Measurements from ENCODE around the gene TNFRSF25. TPM values are rescaled to one million over a fixed set of nuclear protein-coding genes. Genes with fewer than 3 reads are reported as not detected.

TNFRSF25 gene
- total RNA-seq, 1 donor from 2014 or later = 10.0 TPM

DNA sequence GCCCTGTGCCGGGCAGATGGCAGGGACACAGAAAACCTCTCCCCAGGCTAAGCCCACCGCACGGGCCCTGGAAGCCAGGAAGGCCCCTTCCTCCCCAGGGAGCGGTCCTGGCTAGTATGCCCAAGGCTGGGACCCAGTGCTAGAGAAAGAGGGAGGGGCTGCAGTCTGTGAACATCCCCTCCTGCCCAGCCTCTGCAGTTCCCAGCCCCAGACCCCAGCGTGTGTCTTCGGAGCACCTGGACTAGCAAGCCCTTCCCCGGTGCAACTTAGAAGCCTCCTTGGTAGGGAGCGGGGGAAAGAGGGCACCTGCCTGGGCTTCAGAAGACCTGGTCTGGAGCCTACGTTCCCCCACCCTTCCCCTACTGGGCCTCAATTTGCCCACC is 23.4 kb upstream of the TNFRSF25 start:
- Histone ChIP-seq H3K4me3 (no peak overlapping the region), H3K9me3 (no peaks in the 10 kb centered on the region), H3K36me3 (no peaks in the 10 kb centered on the region), H3K27ac (no peak overlapping the region), H3K4me1 (peaks cover 27% of the 10 kb centered on the region), H3K27me3 (peaks cover 12% of the 10 kb centered on the region)
- TF ChIP-seq, protein P1, sequence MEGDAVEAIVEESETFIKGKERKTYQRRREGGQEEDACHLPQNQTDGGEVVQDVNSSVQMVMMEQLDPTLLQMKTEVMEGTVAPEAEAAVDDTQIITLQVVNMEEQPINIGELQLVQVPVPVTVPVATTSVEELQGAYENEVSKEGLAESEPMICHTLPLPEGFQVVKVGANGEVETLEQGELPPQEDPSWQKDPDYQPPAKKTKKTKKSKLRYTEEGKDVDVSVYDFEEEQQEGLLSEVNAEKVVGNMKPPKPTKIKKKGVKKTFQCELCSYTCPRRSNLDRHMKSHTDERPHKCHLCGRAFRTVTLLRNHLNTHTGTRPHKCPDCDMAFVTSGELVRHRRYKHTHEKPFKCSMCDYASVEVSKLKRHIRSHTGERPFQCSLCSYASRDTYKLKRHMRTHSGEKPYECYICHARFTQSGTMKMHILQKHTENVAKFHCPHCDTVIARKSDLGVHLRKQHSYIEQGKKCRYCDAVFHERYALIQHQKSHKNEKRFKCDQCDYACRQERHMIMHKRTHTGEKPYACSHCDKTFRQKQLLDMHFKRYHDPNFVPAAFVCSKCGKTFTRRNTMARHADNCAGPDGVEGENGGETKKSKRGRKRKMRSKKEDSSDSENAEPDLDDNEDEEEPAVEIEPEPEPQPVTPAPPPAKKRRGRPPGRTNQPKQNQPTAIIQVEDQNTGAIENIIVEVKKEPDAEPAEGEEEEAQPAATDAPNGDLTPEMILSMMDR (IDR thresholded peaks at IDR 0.05) = no peak
- intact Hi-C loops (cut with DNase I) = loop anchor here (10.0 kb wide), 1 partner anchor 155 kb away; no protein-coding TSS in a partner anchor
- DNase-seq = no peak
- no peak for ATAC-seq

DNA sequence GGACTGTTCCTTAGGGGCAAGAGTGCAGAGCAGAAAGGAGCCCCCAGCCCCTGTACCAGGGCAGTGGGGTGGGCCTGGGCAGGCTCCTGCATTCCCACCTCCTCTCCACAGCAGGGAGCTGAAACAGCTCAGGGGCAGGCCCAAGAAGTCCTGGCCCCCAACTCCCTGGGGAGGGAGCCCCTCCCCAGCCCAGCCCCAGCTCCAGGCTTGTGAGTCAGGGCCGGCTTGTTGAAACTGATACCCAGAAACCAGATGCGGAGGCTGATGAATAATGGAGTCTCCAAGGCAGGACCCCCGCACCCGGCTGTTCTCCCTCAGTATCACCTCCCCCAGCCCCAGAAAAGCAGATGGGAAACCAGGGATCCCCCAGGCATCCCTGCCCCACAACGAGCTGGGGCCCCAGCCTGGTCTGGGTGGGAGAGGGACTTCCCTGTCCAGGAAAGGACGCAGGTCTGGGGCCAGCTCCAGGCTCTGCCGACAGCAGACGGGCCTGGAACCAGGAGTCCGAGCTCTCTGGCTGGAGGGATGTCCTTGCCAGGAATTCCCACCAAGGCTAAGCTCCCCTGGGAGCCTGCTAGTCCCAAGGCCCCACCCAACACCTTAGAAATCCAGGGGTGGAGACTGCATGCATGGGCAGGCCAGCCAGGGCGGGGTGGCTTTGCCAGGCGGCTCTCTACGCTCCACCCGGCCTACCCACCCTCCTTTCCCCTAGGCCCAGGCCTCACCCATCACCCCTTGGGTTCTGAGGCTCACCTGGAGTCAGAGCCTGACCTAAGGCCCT is 22.8 kb upstream of the TNFRSF25 start:
- intact Hi-C loops (cut with DNase I) = loop anchor here (10.0 kb wide), 1 partner anchor 156 kb away; no protein-coding TSS in a partner anchor
- Histone ChIP-seq H3K27me3 (peaks cover 12% of the 10 kb centered on the region), H3K4me1 (peaks cover 27% of the 10 kb centered on the region)

DNA sequence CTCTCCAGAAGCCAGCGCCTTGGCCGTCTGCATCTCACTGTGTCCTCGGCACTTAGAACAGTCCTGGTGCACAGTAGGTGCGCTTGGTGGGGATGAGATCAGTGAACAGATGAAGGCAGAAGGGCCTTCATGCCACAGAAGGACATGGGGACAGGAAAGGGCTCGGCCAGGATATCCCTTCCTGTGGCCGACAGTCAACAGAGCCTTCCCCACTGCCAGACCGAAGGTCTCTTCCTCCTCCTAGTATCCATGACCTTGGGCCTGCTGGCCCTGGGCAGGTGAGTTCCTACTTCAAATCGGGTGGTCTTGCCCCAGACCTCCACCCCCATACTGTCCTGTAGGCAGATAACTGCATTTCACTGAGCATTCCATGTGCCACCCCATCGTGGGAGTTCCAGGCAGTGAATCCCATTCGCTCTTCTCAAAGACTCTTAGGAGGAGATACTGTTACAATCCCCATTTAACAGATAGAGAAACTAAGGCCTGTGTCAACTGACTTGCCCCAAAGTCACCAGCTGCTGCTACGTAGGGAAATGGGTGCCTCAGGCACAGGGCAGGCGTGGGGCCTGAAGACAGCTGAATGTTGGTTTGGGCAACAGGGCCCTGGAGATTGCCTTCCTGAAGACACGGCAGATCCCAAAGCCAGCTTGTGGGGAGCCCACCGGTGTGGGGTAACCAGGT is 22.0 kb upstream of the TNFRSF25 start:
- intact Hi-C loops (cut with DNase I) = loop anchor here (10.0 kb wide), 1 partner anchor 157 kb away; no protein-coding TSS in a partner anchor

More for the DNA sequence above, 22.8 kb upstream of the TNFRSF25 start:
- ATAC-seq = no peak
- H3K9me3 ChIP-seq = no peaks in the 10 kb centered on the region
- TF ChIP-seq, protein P1 (IDR thresholded peaks at IDR 0.05) = no peak
- no peak overlapping the region for H3K27ac ChIP-seq
- H3K36me3 ChIP-seq = no peaks in the 10 kb centered on the region
- no peak overlapping the region for H3K4me3 ChIP-seq
- DNase-seq = no peak

DNA sequence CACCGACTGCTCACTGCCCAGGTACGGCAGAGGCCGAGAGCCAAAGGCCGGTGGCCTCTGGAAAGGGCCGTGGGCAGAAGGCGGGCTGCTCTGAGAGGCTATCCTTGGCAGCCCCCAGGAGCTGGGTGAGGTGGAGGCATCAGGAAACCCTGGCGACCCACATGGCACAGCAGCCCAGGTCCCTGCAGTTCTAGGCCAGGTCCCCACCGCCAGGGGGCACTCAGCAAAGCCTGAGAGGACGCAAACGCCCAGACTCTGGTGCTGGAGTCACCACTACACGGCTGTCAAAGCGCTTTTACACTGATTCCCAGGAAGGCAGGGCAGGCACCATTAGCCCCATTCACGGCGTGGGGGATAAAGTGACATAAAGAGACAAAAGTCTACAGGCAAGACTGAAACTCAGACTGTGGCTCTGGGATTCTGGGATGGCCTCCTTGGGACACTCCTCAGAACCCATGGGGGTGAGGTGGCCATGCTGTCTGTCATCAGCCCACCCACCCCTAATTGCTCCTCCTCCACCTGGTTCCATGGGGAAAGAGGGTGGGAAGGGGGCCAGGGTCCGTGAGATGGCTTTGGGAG is 20.5 kb upstream of the TNFRSF25 start:
- H3K27ac ChIP-seq = no peak overlapping the region
- peak; percentile 94 for DNase-seq
- TF ChIP-seq, protein P1 (IDR thresholded peaks at IDR 0.05) = peak; percentile 91
- no peaks in the 10 kb centered on the region for H3K9me3 ChIP-seq
- intact Hi-C loops (cut with DNase I) = loop anchor here (10.0 kb wide), 1 partner anchor 158 kb away; no protein-coding TSS in a partner anchor
- no peak overlapping the region for H3K4me3 ChIP-seq
- peaks cover 12% of the 10 kb centered on the region for H3K27me3 ChIP-seq
- H3K36me3 ChIP-seq = no peaks in the 10 kb centered on the region
- peak; percentile 75 for ATAC-seq
- H3K4me1 ChIP-seq = peaks cover 31% of the 10 kb centered on the region

More for the DNA sequence above, 22.0 kb upstream of the TNFRSF25 start:
- no peaks in the 10 kb centered on the region for H3K9me3 ChIP-seq
- H3K27ac ChIP-seq = no peak overlapping the region
- no peak for DNase-seq
- peaks cover 28% of the 10 kb centered on the region for H3K4me1 ChIP-seq
- H3K36me3 ChIP-seq = no peaks in the 10 kb centered on the region
- no peak overlapping the region for H3K4me3 ChIP-seq
- no peak for ATAC-seq
- TF ChIP-seq, protein P1 (IDR thresholded peaks at IDR 0.05) = no peak
- peaks cover 12% of the 10 kb centered on the region for H3K27me3 ChIP-seq

DNA sequence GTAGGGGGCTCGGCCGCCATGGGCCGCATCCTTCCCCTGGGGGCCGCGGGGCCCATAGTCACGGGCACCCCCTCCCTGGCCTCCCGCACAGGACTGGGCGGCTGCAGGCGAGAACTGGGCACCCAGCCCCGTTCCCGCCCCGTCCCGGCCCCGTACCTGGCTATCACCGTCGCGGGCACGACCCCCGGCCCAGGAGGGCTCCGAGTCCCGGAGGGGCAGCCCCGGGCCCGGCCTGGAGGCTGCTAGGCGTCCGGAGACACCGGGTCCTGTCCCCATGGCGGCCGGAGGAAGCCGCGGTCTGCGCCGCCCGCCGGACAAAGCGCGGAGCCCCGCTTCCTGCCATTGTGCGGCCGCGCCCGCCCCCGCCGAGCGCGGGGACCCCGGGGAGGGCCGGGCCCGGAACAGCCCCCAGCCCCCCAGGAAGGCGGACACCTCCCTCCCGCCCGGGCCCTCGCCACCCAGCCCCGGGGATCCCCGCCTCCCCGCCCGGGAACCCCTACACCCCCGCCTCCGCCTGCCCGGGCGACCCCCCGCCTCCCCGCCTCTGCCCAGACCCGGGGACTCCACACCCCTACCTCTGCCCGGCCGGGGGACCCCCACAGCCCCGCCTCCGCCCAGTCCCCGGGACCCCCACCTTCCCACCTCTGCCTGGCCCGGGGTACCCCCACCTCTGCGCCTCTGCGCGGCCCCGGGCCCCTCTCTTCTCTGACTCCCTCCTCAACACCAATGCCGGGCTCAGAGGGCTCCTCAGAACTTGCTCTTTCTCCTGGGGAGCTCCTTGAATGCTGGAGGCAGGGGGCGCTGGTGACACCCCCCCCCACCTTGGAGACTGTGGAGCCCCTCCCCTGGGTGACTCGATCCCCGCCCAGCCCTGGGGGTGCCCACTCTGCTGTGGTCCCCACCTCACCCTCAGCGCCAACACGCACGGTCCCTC is 19.5 kb upstream of the TNFRSF25 start:
- H3K27me3 ChIP-seq = peaks cover 12% of the 10 kb centered on the region
- H3K4me1 ChIP-seq = peaks cover 21% of the 10 kb centered on the region
- peak overlapping the region; percentile 72 for H3K27ac ChIP-seq
- DNase-seq (no peak), ATAC-seq (peak; percentile 2)
- peak overlapping the region; percentile 59 for H3K4me3 ChIP-seq
- TF ChIP-seq, protein P1 (IDR thresholded peaks at IDR 0.05) = no peak
- intact Hi-C loops (cut with DNase I) = loop anchor here (10.0 kb wide), 1 partner anchor 159 kb away; no protein-coding TSS in a partner anchor
- no peaks in the 10 kb centered on the region for H3K9me3 ChIP-seq
- H3K36me3 ChIP-seq = no peaks in the 10 kb centered on the region

Measured in upper lobe of right lung (tissue), 1 donor.